ENCODE data around the gene POU2AF2.

GRCh38 chr11:111330234-111330893 is 84.8 kb downstream of the POU2AF2 start:
- no peak for TF ChIP-seq CTCF (conservative IDR thresholded peaks at IDR 0.05)
- no peak for TF ChIP-seq EZH2 (IDR thresholded peaks at IDR 0.05; ENCODE audit: low read depth)
